ENCODE measurements around the gene MAP4K5.
"Not testable (repeated sequence)": the region's sequence is repeated elsewhere in the genome, so short reads cannot be mapped to it uniquely, and the experiment has no call there.

The MAP4K5 gene

DNA sequence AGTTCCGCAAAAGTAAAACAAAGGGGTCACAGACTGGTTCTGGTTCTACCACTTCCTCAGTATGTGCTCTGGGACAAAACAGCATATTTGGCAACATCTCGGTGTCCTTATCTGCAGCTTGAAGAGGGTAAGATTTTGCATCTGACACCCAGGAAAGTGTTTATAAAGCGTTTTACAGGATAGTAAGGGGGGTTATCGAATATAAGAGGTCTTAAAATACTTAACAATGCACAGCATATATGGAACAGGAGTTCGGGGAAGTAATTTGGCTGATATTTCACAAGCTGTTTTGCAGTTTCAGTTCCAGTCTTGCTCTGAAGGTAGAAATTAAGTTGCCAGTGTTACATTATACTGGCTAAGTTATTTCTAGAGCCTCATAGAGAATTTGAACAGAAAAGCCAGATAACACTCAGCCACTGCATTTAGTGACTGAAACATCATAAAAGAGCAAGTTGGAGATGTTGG, 904 bp upstream of the MAP4K5 start:
- in situ Hi-C loops (cut with MboI; ENCODE audit: low sequenced_read_pairs), result no loop called here

DNA sequence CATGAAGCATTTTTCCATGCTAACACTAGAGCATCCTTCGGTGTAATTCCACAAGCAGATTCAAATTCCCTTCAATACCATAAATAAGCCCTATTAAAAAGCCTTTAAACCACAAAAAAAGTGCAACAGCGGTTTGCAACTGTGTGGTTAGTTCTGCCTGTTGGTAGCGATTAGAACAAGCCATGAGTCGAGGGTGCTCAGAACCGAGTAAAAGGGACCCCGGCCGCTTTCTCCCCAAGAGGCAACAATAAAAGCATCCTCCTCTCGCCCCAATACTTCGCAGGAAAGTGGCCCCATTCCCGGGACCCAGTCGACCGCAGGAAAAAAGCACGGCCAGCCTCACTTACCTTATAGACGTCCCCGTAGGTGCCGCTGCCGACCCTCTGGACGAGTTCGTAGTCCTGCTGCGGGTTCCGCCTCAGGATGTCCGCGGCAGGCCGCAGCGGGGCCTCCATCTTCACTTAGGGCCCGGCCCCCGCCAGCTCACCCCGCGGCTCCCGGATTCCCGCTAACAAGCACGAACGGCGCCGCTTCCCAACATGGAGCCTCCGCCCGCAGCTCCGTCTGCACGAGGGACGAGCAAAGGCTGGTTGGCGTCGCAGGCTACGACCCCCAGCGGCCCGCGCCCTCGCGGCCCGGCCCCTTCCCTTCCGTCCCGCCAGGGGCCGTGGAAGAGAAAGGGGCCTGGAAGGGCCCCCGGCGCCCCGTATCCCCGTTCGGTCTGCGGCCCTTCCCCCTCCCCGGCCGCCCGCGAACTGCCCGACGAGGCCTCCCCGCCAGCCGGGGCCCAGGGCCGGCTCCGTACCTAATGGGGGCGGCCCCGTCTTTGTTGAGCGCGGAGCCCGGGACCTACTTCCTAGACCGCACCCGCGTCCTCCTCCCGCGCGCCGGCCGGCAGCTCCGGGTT, 521 bp downstream of the MAP4K5 start:
- in situ Hi-C loops (cut with MboI; ENCODE audit: low sequenced_read_pairs), result no loop called here

DNA sequence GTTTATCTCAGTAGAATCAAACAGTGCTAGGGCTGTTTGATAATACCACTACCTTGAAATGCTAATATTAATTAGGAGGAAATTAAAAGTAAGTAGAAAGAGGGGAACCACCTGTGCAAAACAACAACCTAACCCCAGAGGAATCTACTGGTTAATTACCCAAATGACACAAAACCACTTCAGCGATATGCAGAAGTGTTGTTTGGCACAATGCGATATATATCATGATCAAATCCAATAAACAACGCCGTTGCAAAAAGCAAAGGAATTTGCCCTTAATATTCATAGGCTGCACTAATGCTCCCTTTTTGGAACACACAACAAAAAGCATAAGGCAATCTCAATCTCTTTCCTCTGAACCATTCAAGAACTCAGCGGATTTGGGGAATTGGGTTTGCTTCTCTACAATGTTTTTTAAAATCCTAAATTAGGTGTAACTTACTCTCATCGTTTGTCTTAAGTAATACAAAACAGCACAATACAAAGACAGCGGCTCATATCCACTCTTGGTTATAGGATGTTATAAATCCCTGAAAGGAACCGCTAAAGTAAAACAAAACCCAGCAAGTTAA, 1.5 kb downstream of the MAP4K5 start:
- in situ Hi-C loops (cut with MboI; ENCODE audit: low sequenced_read_pairs), result no loop called here

DNA sequence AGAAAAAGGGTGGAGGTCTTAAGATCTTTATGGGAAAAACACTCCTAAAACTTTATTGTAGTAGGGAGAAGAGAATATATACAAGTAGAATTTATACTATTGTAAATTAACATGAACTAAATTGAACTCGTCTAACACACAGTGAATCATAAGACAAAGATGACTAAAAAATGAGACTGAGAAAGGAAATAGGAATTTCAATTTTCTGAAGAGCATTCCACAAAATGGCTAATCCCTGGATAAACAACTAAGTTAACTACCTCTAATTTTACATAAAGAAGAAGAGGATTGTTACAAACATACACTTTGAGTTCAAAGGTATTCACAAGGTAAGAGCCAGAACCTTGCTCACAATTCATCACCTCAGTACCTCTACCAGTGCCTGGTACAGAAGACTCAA, 2.0 kb downstream of the MAP4K5 start:
- in situ Hi-C loops (cut with MboI; ENCODE audit: low sequenced_read_pairs), result no loop called here

DNA sequence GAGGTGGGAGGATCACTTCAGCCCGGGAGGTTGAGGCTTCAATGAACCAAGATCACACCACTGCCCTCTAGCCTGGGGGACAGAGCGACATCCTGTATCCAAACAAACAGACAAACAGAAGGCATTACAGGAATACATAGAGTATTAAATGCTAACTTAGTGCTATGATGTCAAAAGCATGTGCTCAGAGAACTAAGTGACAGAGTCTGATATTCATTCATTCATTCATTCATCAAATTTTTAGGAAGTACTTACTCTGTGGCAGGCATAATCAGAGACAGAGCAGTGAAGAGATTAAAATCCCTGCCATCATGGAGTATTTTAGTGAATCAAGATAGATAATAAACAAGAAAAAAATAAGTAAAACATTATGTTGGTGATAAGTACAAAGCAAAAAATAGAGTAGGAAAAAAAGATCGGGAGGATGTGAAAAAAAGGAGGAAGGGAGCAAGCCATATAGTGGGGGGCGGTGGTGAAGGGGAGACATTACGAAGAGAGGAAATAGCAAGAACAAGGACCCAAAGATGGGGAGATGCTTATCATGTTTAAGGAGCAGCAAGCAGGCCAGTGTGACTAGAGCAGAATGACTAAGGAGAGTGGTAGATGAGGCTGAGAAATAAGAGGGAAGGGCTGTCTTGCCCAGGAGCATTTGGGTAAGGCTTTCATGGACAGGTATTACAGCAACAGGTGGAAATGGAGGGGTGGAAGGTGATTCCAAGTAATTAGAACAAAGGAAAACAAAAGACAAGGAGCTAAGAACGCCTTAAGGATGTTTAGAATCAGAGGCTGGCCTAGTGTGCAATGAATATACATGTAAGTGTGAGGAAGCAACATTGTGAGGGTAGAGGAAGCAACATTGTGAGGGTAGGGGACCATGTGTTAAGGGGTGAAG, 2.8 kb downstream of the MAP4K5 start:
- in situ Hi-C loops (cut with MboI; ENCODE audit: low sequenced_read_pairs), result no loop called here

DNA sequence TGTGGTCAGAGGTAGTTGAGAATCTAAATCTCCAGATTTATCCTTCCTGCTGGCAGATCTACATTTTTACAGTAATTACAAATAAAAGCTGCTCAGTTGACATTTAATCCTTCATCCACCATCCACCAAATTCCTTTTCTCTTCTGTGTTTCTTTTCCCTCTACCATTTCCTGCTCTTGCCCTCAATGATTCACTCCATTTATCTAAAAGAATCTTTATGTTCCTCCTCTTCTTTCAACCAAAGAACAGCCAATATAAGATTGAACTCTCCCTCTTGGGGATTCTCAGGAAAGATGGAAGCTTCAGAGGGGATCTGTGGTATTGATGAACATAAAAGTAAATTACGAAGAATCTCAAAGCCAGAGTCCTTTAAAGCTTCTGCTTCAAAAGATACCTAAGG, 4.4 kb downstream of the MAP4K5 start:
- in situ Hi-C loops (cut with MboI; ENCODE audit: low sequenced_read_pairs), result no loop called here

DNA sequence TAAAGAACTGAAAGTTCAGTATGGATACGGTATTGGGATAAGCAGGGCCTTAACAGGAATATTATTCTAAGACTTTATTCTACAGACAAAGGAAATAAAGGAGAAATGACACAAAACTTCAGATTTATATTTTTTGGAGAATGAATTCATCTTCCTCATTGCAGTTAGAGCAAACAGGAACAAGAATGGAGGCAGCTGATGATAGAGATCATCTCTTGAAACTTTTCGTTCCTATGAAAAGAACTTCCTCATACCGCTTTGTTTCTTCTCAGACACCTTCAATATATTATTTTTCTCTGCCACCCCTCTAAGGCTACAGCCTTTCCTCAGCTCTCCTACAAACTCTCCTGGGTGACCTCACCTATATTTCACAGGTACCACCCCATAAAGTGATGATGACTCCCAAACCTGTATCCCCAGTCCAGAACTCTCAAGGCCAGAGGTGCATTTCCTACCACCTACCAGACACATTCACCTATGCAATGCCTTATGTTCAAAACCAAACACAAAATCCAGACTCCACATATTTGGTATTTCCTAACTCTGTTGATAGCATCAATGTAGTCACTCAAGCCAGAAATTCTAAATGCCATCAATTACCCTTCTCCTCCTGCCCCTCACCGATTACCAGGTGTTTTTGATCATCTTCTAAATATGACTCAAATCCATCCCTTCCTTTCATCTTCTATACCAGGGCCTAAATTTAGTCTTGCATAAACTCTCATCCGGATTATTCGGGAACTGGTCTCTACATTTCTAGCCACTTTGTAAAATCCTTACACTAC, 7.4 kb downstream of the MAP4K5 start:
- in situ Hi-C loops (cut with MboI; ENCODE audit: low sequenced_read_pairs), result no loop called here

DNA sequence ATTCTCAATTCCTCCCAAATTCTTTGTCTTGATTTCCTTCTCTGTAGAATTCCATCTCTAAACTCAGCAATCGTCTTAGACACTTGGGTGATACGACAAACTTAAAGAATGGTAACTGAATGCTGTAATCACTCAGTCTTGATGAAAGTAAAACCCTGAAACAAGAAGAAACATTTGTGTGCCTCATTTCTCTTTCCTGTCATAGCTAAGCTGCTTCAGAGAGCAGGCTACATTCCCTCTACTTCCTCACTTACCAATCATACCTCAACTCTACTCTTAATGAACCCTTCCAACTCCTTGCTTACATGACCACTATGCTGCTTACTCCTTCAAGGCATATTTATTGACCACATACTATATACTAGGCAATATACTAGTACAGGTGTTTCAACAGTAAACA, 8.3 kb downstream of the MAP4K5 start:
- in situ Hi-C loops (cut with MboI; ENCODE audit: low sequenced_read_pairs), result no loop called here

DNA sequence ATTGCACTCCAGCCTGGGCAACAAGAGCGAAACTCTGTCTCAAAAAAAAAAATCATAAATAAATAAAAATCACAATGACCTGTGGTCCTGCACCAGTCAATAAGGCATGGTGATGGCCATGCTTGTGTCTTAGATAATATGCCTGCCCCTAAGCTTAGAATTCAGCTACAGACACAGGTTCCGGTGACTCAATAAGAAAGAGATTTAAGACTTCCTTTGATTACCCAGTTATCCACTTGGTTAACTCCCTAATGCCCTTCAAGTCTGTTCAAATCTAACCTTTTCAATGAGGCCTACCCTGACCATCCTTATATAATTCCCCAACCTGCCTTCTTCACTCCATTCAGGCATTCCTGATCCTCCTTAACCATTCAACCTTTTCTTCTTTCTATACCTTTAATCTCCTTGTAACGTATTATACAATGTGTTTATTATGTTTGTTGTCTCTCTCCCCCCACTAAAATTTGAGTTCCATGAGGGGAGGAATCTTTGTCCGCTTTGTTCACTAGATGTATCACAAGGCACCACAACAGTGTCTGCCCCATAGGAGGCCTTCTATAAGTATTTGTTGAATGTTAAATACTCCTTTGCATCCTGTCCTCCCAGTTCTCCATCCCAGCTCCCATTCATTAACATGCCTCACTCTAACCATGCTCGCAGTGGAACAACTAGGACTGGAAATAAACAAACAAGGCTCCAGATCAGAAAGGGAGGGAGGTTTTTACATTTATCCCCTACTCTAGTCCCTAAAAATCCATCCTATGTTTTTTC, 8.9 kb downstream of the MAP4K5 start:
- in situ Hi-C loops (cut with MboI; ENCODE audit: low sequenced_read_pairs), result no loop called here

DNA sequence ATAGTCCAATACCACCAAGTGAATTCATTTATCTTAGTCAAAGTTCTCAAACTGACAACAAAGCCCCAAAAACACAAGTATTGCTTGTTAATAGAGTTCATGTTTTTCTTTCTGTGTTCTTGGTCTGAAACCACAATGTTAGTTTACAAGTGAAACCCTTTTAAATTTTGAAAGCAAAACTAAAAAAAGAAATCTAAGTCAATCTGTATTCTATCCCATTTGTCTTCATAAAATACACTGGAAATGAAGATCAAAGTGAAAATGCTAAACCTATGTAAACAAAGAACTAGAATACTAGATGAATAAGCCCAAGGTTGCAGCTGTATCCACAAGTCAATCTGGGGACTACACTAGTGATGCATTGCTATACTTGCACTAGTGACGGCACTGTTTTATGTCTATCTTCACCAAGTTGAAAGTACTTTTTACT, 10.4 kb downstream of the MAP4K5 start:
- in situ Hi-C loops (cut with MboI; ENCODE audit: low sequenced_read_pairs), result no loop called here

DNA sequence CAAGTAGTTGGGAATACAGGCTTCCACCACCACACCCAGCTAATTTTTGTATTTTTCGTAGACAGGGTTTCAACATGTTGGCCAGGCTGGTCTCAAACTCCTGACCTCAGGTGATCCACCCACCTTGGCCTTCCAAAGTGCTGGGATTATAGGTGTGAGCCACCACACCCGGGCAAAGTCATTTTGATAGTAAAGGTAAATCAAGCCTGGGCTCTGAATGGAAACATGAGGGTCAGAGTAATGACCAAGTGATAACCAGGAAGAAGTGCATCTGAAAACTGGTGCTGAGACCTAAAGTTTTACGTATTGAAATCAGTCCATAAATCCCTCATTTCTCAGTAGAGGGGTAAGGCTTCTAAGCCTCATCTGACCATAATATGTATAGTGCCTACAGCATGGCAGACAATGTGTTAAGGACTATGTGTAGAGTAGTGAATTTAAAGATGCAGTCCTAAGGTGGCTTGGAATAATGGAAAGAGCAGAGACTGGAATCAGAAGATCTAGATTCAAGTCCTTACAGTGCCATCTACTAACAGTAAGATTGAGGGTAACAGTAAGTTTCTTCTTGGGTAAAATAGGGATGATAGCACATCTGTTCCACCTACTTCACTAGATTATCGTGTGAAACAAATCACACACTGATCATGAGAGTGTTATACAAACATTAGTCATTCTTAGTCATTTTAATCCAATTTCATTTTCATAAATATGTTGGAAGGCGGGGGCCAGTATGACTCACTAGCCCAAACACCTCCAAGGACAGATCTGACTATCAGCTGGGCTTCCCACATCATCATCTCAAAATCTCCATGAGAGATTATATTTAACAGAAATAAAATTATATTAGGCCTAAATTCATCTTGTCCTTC, 11.2 kb downstream of the MAP4K5 start:
- in situ Hi-C loops (cut with MboI; ENCODE audit: low sequenced_read_pairs), result no loop called here

DNA sequence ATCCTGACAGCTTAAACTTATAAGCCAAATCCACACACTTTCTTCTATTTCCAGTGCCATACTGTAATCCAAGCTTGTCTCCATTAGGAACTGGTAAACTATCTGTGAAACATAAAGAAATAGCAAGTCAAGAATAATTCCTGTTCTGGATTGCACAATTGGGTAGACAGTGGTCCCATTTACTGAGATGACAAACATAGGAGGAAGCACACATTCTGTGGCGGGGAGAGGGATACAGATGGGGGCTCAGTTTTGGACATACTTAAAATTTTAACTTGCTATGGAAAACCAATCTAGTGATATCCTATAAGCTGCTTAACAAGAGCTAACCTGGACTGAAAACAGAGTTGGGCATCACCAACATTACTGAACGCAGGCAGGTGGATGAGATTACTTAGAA, 16.3 kb downstream of the MAP4K5 start:
- in situ Hi-C loops (cut with MboI; ENCODE audit: low sequenced_read_pairs), result no loop called here

DNA sequence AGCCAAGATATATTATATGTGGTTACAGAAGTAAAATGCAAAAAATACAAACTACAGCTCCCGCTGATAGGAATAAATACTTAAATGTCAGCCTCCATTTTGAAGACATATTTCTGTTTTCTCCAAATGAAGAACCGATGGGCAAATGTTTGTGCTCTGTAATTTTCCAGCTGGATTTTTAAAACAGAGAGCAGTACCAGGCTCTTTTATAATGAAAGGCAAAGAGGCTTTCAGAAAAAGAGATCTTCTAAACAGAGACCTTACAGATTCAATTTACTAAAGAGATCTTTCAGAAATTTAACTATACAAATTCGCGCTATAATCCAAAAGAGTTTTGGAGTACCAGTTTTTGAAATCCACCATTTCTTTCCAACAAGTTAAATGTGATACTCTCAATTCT, 19.9 kb downstream of the MAP4K5 start:
- in situ Hi-C loops (cut with MboI; ENCODE audit: low sequenced_read_pairs), result no loop called here

DNA sequence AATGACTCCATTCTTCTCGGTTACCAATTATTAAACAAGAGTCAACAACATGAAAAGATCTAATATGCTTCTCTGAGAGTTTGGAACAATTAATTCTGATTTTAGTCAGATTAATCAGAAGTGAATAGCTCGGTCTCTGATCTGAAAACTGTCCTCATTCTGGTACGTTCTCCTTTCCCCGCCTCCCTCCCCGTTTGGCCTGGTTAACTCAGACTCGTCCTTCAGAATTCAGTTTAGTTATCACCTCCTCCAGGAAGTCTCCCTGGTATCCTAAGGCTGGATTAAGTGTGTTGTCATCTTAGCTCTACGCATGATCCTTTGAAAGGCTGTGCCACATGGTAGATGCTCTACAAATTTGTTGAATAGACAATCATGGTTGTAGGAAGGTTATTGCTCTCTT, 22.2 kb downstream of the MAP4K5 start:
- in situ Hi-C loops (cut with MboI; ENCODE audit: low sequenced_read_pairs), result no loop called here

DNA sequence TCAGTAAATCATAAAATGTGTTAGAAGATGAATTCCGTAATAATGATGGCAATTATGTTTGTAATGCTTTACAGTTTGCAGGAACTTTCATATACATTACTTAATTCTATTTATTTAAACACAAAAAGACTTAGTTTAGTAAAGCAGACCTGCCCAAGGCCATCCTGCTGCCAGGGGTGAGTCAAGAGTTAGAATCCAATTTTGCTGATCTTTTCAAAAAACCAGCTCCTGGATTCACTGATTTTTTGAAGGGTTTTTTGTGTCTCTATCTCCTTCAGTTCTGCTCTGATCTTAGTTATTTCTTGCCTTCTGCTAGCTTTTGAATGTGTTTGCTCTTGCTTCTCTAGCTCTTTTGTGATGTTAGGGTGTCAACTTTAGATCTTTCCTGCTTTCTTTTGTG, 25.3 kb downstream of the MAP4K5 start:
- in situ Hi-C loops (cut with MboI; ENCODE audit: low sequenced_read_pairs), result not testable (repeated sequence)

DNA sequence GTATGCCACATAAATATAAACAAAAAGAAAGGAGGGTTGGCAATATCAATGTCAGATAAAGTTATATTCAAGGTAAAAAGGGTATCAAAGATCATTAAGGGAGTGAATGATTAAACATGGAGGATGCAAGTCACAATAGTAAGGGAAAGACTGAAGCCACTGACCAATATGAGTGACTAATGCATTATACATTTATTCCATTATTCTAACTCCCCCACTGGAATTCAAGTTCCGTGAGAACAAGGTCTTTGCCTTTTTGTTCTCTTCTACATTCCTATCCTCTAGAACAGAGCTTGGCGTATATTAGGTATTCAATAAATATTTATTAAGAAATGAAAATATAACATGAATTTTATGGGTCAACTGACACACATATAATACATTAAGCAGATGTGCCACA, 30.7 kb downstream of the MAP4K5 start:
- in situ Hi-C loops (cut with MboI; ENCODE audit: low sequenced_read_pairs), result no loop called here

DNA sequence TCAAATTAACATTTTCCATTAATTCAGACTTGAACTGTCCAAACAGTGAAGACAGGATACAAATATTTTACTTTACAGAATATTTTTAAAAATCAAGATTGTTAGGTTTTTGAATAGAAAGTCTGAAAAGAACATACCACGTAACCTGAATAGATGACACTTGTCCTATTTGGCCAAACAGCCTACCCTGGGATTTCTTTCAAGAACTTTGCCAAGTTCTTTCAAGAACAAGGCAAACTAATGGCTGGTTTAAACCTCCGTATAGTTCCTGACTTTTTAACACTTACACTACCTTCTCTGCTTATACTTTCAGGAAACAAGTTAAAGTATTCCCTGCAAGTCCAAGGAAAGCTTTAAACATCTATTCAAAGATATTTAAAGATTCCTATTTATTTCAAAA, 35.0 kb downstream of the MAP4K5 start:
- in situ Hi-C loops (cut with MboI; ENCODE audit: low sequenced_read_pairs), result no loop called here

DNA sequence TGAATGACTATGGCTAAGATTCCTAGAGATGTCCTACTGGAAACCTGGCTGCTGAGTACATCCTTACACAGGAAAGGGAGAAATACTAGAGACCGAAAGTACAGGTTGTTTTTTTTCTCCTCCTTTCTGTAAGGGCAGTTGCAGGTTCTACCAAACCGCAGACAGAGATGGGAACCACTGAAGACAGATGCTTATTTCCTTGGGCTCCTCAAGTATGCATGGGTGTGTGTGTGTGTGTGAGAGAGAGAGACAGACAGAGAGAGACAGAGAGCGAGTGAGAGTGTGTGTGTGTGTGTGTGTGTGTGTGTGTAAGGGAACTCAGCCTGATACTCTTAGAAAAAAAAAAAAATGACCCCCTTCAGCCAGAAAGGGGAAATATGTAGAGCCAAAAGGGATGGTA, 42.5 kb downstream of the MAP4K5 start:
- in situ Hi-C loops (cut with MboI; ENCODE audit: low sequenced_read_pairs), result no loop called here

DNA sequence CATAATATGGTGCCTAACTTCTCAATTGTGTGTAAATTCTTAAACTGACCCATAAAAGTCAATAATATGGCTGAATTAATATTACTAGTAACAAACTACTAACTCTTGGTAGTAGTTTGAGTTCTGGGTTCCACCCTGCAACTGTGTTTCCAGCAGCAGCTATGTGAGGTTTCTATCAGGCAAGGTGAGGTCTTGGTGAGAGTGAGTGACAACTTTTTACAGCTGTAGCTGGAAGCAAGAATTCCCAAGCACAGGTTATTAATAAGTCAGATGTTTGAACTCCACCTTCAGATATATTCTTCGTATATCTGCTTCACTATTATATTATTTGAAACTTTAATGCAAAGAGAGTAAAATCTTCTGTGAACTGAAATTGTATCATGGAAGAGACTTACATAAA, 43.8 kb downstream of the MAP4K5 start:
- in situ Hi-C loops (cut with MboI; ENCODE audit: low sequenced_read_pairs), result no loop called here

Measured in hTERT RPE-1 (cell line).